Neural cell (in vitro differentiated cells): ENCODE data around the gene BAIAP2L1. TPM values are rescaled to one million over a fixed set of nuclear protein-coding genes. Genes with fewer than 3 reads are reported as not detected.

Experiments
- H2AFZ ChIP-seq: fragments of 200-600, 300-800 bp; sonication (generic), shearing (Covaris generic); 2 replicates; pipeline ENCODE4 v1.6.0; 2014; ENCODE audit warnings: low read depth, mild to moderate bottlenecking, antibody characterized with exemption, low read length, moderate library complexity
- H3F3A ChIP-seq: fragments of 200-600 bp; shearing (Covaris generic); 2 replicates; pipeline ENCODE4 v1.6.1; 2016; ENCODE audit warnings: mild to moderate bottlenecking, moderate library complexity, mixed read lengths, antibody characterized with exemption, low read length; ENCODE audit not compliant: insufficient read depth, poor library complexity, severe bottlenecking
- H3K27ac ChIP-seq: fragments of 200-600, 300-800 bp; sonication (generic), shearing (Covaris generic); 2 replicates; pipeline ENCODE4 v1.5.1; 2014; ENCODE audit warnings: mild to moderate bottlenecking, low read length, moderate library complexity
- H3K27me3 ChIP-seq: fragments of 300-800, 200-600 bp; sonication (generic), shearing (Covaris generic); 2 replicates; pipeline ENCODE4 v1.6.0; 2014; ENCODE audit warnings: mild to moderate bottlenecking, low read depth, low read length, moderate library complexity; ENCODE audit not compliant: insufficient read depth
- H3K36me3 ChIP-seq: fragments of 300-800, 200-600 bp; sonication (generic), shearing (Covaris generic); 2 replicates; pipeline ENCODE4 v1.5.1; 2014; ENCODE audit warnings: mild to moderate bottlenecking, antibody characterized with exemption, low read length, moderate library complexity; ENCODE audit not compliant: insufficient read depth
- H3K4me2 ChIP-seq: fragments of 300-800, 200-600 bp; sonication (generic), shearing (Covaris generic); 2 replicates; pipeline ENCODE4 v1.6.0; 2014; ENCODE audit warnings: mild to moderate bottlenecking, low read length
- H3K4me3 ChIP-seq: fragments of 300-800, 200-600 bp; sonication (generic), shearing (Covaris generic); 2 replicates; pipeline ENCODE4 v1.5.1; 2014; ENCODE audit warnings: mild to moderate bottlenecking, low read length, moderate library complexity
- H3K79me2 ChIP-seq: fragments of 200-600 bp; shearing (Covaris generic); replicated peaks from 2 replicates; pipeline ENCODE4 v1.6.0; 2014; ENCODE audit warnings: mild to moderate bottlenecking, low read length, moderate library complexity; ENCODE audit not compliant: insufficient read depth
- H3K9ac ChIP-seq: fragments of 300-800, 200-600 bp; sonication (generic), shearing (Covaris generic); 2 replicates; pipeline ENCODE4 v1.6.1; 2016; ENCODE audit warnings: mild to moderate bottlenecking, low read length, mixed read lengths
- H3K9me2 ChIP-seq: fragments of 200-600 bp; shearing (Covaris generic); 2 replicates; pipeline ENCODE4 v1.6.1; 2016; ENCODE audit warnings: mild to moderate bottlenecking, low read length, mixed read lengths; ENCODE audit not compliant: insufficient read depth
- H3K9me3 ChIP-seq: fragments of 200-600, 300-800 bp; sonication (generic), shearing (Covaris generic); 2 replicates; pipeline ENCODE4 v1.6.1; 2016; ENCODE audit warnings: mild to moderate bottlenecking, mixed run types, low read length, moderate library complexity, mixed read lengths
- H4K20me1 ChIP-seq: fragments of 200-600 bp; shearing (Covaris generic); 2 replicates; pipeline ENCODE4 v1.6.1; 2016; ENCODE audit warnings: mild to moderate bottlenecking, mixed run types; ENCODE audit not compliant: insufficient read depth
- CTCF ChIP-seq: fragments of 450-650 bp; IDR thresholded peaks from 2 replicates; pipeline ENCODE4 v1.5.1; 2014; ENCODE audit warnings: antibody characterized with exemption, mild to moderate bottlenecking, moderate library complexity; ENCODE audit not compliant: poor library complexity, severe bottlenecking
- EP300 ChIP-seq: fragments of 450-650 bp; conservative IDR thresholded peaks from 2 replicates; pipeline ENCODE4 v1.6.1; 2014; ENCODE audit warnings: antibody characterized with exemption, mild to moderate bottlenecking, moderate library complexity; ENCODE audit not compliant: poor library complexity, severe bottlenecking
- EZH2 ChIP-seq: fragments of 200-600, 300-800 bp; shearing (Covaris generic), sonication (generic); IDR thresholded peaks from 2 replicates; pipeline ENCODE4 v1.6.1; 2014; ENCODE audit warnings: antibody characterized with exemption, low read length, borderline replicate concordance, mild to moderate bottlenecking; ENCODE audit not compliant: insufficient read depth, poor library complexity, severe bottlenecking
- MXI1 ChIP-seq: fragments of 450-650 bp; conservative IDR thresholded peaks from 2 replicates; pipeline ENCODE4 v1.6.1; 2014; ENCODE audit warnings: antibody characterized with exemption, mild to moderate bottlenecking; ENCODE audit not compliant: poor library complexity, severe bottlenecking
- POLR2AphosphoS5 ChIP-seq: IDR thresholded peaks from 2 replicates; pipeline ENCODE4 v1.6.1; 2012
- RAD21 ChIP-seq: fragments of 450-650 bp; conservative IDR thresholded peaks from 2 replicates; pipeline ENCODE4 v1.6.1; 2014; ENCODE audit warnings: antibody characterized with exemption, mild to moderate bottlenecking, moderate library complexity
- SMC3 ChIP-seq: fragments of 450-650 bp; conservative IDR thresholded peaks from 2 replicates; pipeline ENCODE4 v1.6.1; 2014; ENCODE audit warnings: antibody characterized with exemption, mild to moderate bottlenecking, moderate library complexity; ENCODE audit not compliant: poor library complexity
- TAF1 ChIP-seq: IDR thresholded peaks from 2 replicates; pipeline ENCODE4 v1.6.1; 2012; ENCODE audit warnings: low read depth
- polyA plus RNA-seq: library from polyadenylated mRNA; depleted of rRNA; stranded (reverse); fragments of >200 nt; gene quantifications from 2 replicates; pipeline ENCODE4 v1.2.3, GENCODE V29; 2014
- TF ChIP-seq, protein P1 (sequence below): IDR thresholded peaks from 2 replicates; pipeline ENCODE4 v1.6.1; 2012; ENCODE audit warnings: borderline replicate concordance

BAIAP2L1 gene
- polyA plus RNA-seq, 1 donor from 2014 or later = not detected

GRCh38 chr7:98369726-98370125 lies 31.2 kb downstream of the BAIAP2L1 start:
- H3F3A ChIP-seq = no peaks in the 10 kb centered on the region
- no peaks in the 10 kb centered on the region for H3K79me2 ChIP-seq
- H3K9ac ChIP-seq = no peak overlapping the region
- H2AFZ ChIP-seq = no peak overlapping the region
- no peak overlapping the region for H3K4me3 ChIP-seq
- no peaks in the 10 kb centered on the region for H3K9me3 ChIP-seq
- no peaks in the 10 kb centered on the region for H3K9me2 ChIP-seq
- TF ChIP-seq EP300 (no peak), CTCF (no peak), MXI1 (no peak), RAD21 (no peak)
- TF ChIP-seq, protein P1, sequence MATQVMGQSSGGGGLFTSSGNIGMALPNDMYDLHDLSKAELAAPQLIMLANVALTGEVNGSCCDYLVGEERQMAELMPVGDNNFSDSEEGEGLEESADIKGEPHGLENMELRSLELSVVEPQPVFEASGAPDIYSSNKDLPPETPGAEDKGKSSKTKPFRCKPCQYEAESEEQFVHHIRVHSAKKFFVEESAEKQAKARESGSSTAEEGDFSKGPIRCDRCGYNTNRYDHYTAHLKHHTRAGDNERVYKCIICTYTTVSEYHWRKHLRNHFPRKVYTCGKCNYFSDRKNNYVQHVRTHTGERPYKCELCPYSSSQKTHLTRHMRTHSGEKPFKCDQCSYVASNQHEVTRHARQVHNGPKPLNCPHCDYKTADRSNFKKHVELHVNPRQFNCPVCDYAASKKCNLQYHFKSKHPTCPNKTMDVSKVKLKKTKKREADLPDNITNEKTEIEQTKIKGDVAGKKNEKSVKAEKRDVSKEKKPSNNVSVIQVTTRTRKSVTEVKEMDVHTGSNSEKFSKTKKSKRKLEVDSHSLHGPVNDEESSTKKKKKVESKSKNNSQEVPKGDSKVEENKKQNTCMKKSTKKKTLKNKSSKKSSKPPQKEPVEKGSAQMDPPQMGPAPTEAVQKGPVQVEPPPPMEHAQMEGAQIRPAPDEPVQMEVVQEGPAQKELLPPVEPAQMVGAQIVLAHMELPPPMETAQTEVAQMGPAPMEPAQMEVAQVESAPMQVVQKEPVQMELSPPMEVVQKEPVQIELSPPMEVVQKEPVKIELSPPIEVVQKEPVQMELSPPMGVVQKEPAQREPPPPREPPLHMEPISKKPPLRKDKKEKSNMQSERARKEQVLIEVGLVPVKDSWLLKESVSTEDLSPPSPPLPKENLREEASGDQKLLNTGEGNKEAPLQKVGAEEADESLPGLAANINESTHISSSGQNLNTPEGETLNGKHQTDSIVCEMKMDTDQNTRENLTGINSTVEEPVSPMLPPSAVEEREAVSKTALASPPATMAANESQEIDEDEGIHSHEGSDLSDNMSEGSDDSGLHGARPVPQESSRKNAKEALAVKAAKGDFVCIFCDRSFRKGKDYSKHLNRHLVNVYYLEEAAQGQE = no peak
- H4K20me1 ChIP-seq = no peaks in the 10 kb centered on the region
- no peak overlapping the region for H3K27ac ChIP-seq
- H3K27me3 ChIP-seq = no peaks in the 10 kb centered on the region
- no peak overlapping the region for H3K4me2 ChIP-seq
- no peaks in the 10 kb centered on the region for H3K36me3 ChIP-seq

GRCh38 chr7:98368716-98369115 lies 32.2 kb downstream of the BAIAP2L1 start:
- no peaks in the 10 kb centered on the region for H3F3A ChIP-seq
- no peak overlapping the region for H2AFZ ChIP-seq
- TF ChIP-seq EP300 = no peak
- no peak for TF ChIP-seq POLR2AphosphoS5
- TF ChIP-seq, protein P1 = no peak
- no peak for TF ChIP-seq RAD21
- TF ChIP-seq EZH2 = no peak
- no peak for TF ChIP-seq CTCF
- no peak for TF ChIP-seq MXI1
- no peak for TF ChIP-seq SMC3
- no peak for TF ChIP-seq TAF1

More at GRCh38 chr7:98368716-98369115, 32.2 kb downstream of the BAIAP2L1 start:
- no peaks in the 10 kb centered on the region for H3K27me3 ChIP-seq
- no peaks in the 10 kb centered on the region for H3K9me2 ChIP-seq
- H3K79me2 ChIP-seq = no peaks in the 10 kb centered on the region
- no peaks in the 10 kb centered on the region for H4K20me1 ChIP-seq
- no peaks in the 10 kb centered on the region for H3K9me3 ChIP-seq
- H3K36me3 ChIP-seq = no peaks in the 10 kb centered on the region
- H3K27ac ChIP-seq = no peak overlapping the region
- no peak overlapping the region for H3K4me2 ChIP-seq
- no peak overlapping the region for H3K4me3 ChIP-seq
- H3K9ac ChIP-seq = no peak overlapping the region
